ENCODE data around the gene VSTM4. TPM values are rescaled to one million over a fixed set of nuclear protein-coding genes. Genes with fewer than 3 reads are reported as not detected.

The VSTM4 gene
- total and polyA plus RNA-seq, 2 of the 4 experiments (the other 2 are of a cell fraction): 2.4 to 2.9 TPM

DNA sequence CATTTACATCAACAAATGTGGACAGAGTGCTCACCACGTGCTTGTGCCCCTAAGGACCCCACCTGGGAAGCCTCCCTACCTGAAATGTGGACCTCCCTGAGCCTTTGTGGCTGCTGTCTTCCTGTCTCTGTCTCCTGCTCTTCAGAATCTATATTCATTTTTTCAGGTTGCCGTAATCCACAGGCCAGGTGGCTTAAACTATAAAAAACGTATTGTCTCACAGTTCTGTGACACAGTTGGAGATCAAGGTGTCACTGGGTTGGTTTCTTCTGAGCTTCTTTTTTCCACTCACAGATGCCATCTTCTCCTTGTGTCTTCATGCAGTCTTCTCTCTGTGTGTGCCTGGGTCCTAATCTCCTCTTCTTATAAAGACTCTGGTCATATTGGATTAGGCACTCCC is 5.6 kb upstream of the VSTM4 start:
- TF ChIP-seq SMC3 (IDR thresholded peaks at IDR 0.05; ENCODE audit: low read depth, low read length): no peak
- no peak for TF ChIP-seq MAZ (IDR thresholded peaks at IDR 0.05; ENCODE audit: borderline replicate concordance, low read depth, low read length)
- TF ChIP-seq NFE2L2 (IDR thresholded peaks at IDR 0.05; ENCODE audit: low read depth, low read length): no peak
- TF ChIP-seq CHD1 (IDR thresholded peaks at IDR 0.05; ENCODE audit: low read depth, low read length): no peak
- no peak for TF ChIP-seq MXI1 (IDR thresholded peaks at IDR 0.05; ENCODE audit: borderline replicate concordance, low read depth, low read length)
- TF ChIP-seq RAD21 (IDR thresholded peaks at IDR 0.05; ENCODE audit: low read length): no peak
- no peak for TF ChIP-seq RCOR1 (IDR thresholded peaks at IDR 0.05; ENCODE audit: insufficient replicate concordance, low read length)
- no peak for TF ChIP-seq POLR2A (IDR thresholded peaks at IDR 0.05; ENCODE audit: low read depth, low read length)
- TF ChIP-seq FOS (IDR thresholded peaks at IDR 0.05; ENCODE audit: low read depth, low read length): no peak
- TF ChIP-seq, protein P1, sequence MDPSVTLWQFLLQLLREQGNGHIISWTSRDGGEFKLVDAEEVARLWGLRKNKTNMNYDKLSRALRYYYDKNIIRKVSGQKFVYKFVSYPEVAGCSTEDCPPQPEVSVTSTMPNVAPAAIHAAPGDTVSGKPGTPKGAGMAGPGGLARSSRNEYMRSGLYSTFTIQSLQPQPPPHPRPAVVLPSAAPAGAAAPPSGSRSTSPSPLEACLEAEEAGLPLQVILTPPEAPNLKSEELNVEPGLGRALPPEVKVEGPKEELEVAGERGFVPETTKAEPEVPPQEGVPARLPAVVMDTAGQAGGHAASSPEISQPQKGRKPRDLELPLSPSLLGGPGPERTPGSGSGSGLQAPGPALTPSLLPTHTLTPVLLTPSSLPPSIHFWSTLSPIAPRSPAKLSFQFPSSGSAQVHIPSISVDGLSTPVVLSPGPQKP (IDR thresholded peaks at IDR 0.05; ENCODE audit: borderline replicate concordance, low read depth, low read length): no peak
- TF ChIP-seq USF2 (IDR thresholded peaks at IDR 0.05; ENCODE audit: low read depth, low read length): no peak
- no peak for TF ChIP-seq RFX5 (IDR thresholded peaks at IDR 0.05; ENCODE audit: low read depth, low read length)
- TF ChIP-seq MAFK (IDR thresholded peaks at IDR 0.05; ENCODE audit: low read depth, low read length): no peak
- TF ChIP-seq CTCF (conservative IDR thresholded peaks at IDR 0.05; ENCODE audit: low read depth, low read length): no peak
- no peak for TF ChIP-seq BHLHE40 (IDR thresholded peaks at IDR 0.05; ENCODE audit: low read depth, low read length)
- no peak for TF ChIP-seq CEBPB (IDR thresholded peaks at IDR 0.05; ENCODE audit: low read depth, low read length)
- H3K4me1 ChIP-seq (ENCODE audit: control insufficient read depth, insufficient read depth, low read length): no peaks in the 10 kb centered on the region
- POLR2A ChIA-PET (ENCODE audit: unreplicated experiment): no interaction called here
- H2BK5ac ChIP-seq (ENCODE audit: low read depth, low read length, poor library complexity, severe bottlenecking): no peak overlapping the region
- no peak overlapping the region for H2AFZ ChIP-seq (replicated peaks; ENCODE audit: low read length, poor library complexity)
- H3K4me3 ChIP-seq (ENCODE audit: insufficient read depth, low read depth, low read length): no peak overlapping the region
- no peak overlapping the region for H4K8ac ChIP-seq (ENCODE audit: low read depth in 2 of 2, low read length in 2 of 2)
- H3K9me3 ChIP-seq (ENCODE audit: control insufficient read depth, insufficient read depth, low read length): no peaks in the 10 kb centered on the region; the same call in 1 of the 2 replicates
- no peak overlapping the region for H3K56ac ChIP-seq (ENCODE audit: extremely low read depth, insufficient read depth, low read length)
- no peak overlapping the region for H3K4me2 ChIP-seq (ENCODE audit: low read depth, low read length)
- no peak overlapping the region for H3K9ac ChIP-seq (ENCODE audit: low read depth, low read length)
- ATAC-seq (ENCODE audit: low read depth) (no peak), DNase-seq (no peak)
- no peak overlapping the region for H3K18ac ChIP-seq (ENCODE audit: low read depth, low read length)
- H2BK20ac ChIP-seq (ENCODE audit: low read depth, low read length): no peak overlapping the region
- no peak overlapping the region for H2BK120ac ChIP-seq (ENCODE audit: low read depth, low read length)
- H3K36me3 ChIP-seq (ENCODE audit: control insufficient read depth, insufficient read depth, low read length): no peaks in the 10 kb centered on the region
- WGBS, 2 experiments (ENCODE audit: extremely low coverage in 2 of 2, insufficient read length in 1 of 2): no CpG with 5 or more reads among the region's 3 CpGs
- no peak overlapping the region for H4K91ac ChIP-seq (ENCODE audit: insufficient read depth, low read depth, low read length)
- no peak overlapping the region for H3K14ac ChIP-seq (replicated peaks; ENCODE audit: low read depth, low read length)
- H3K9me1 ChIP-seq (ENCODE audit: insufficient read depth, low read length): no peaks in the 10 kb centered on the region
- intact Hi-C loops (cut with micrococcal nuclease): no loop called here
- in situ Hi-C loops (cut with MboI; ENCODE audit: low sequenced_read_pairs): no loop called here
- H2BK15ac ChIP-seq (ENCODE audit: low read depth, low read length): no peak overlapping the region
- no peak overlapping the region for H3K23ac ChIP-seq (ENCODE audit: low read depth, low read length)
- no peak overlapping the region for H2AK5ac ChIP-seq (ENCODE audit: low read depth, low read length)
- dilution Hi-C loops (cut with HindIII; ENCODE audit: low sequenced_read_pairs, unreplicated experiment): no loop called here
- H4K20me1 ChIP-seq (ENCODE audit: insufficient read depth, low read length): no peaks in the 10 kb centered on the region
- H3K27me3 ChIP-seq (ENCODE audit: control insufficient read depth, insufficient read depth, low read length): peaks cover 6% of the 10 kb centered on the region
- no peak overlapping the region for H4K5ac ChIP-seq (ENCODE audit: low read depth, low read length)
- no peaks in the 10 kb centered on the region for H3K79me1 ChIP-seq (ENCODE audit: low read depth in 1 of 2, low read length in 2 of 2)
- BruUV-seq (replicated peaks): no TSS peak
- H3K4ac ChIP-seq (ENCODE audit: low read depth, low read length): no peak overlapping the region
- H3K27ac ChIP-seq (ENCODE audit: insufficient read depth, low read length): no peak overlapping the region
- H2AK9ac ChIP-seq (replicated peaks; ENCODE audit: low read depth, low read length, poor library complexity): no peak overlapping the region
- CTCF ChIA-PET: no interaction called here
